HG03469 (cell line): Measurements from ENCODE around the gene KIF18B.

Source experiments
- ATAC-seq: cut with Tn5 transposase; IDR thresholded peaks from one replicate; pipeline ENCODE4 v1.9.1; 2021; ENCODE audit warnings: mild to moderate bottlenecking, moderate library complexity, moderate number of reproducible peaks; ENCODE audit not compliant: unreplicated experiment

KIF18B gene

DNA sequence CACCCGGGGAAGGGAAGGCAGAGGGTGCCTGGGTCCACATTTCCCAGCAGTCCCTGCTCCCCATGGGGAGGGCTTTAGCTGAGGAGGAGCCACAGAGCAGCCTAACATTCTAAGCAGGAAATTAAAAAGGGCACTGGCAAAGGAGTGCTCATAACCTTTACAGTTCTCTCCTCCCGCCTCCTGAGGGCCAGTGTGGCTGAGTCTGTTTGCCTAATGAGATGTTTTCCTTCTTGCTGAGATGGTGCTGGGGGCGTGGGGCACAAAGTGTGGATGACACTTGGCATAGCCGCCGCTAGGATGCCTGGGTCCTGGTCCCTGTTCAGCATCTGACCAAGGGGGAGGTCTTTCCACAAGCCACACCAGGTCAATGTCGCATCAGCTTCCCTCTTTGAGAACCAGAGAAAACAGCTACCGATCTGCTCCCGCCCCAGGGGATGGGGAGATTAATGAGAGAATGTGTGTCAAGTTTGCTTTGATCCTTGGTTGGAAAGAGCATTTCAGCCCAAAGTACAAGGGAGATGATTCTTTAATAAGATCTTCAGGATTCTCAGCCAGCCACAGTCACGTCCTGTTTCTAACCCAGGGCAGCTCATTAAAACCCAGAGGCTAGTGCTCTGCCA lies 5.8 kb downstream of the KIF18B start:
- no peak for ATAC-seq

DNA sequence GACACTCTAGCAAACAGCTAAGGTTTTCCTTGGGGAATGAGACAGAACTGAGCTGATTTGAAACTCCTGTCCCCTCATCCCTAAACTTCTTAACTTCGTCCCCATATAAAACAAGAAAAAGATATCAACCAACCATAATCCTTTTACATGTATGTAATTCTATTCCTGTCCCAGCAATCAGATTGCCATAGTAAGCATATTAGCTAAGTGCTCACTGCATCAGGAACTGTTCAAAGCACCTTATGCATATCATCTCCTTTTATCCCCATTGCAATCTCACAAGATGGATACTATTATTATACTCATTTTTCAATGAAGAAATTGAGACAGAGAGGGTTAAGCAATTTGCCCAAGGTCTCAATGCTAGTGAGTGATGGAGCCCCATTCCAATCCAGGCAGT lies 6.8 kb downstream of the KIF18B start:
- ATAC-seq = no peak

DNA sequence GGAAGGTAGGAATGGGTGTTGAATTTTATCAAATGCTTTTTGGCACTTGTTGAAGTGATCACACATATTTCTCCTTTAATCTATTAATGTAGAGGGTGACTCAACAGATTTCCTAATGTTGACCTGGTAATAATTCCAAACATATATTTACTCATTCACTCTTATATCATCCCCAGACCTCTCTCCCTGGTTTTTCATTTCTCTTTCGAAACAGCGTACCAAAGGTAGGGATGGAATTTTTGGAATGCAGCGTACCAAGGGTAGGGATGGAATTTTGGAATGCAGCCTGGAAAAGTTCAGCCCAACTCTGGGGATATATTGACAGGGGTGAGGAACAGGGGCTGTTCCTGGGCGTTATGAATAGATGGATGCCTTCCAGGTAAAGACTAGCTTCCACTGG lies 7.3 kb downstream of the KIF18B start:
- no peak for ATAC-seq

DNA sequence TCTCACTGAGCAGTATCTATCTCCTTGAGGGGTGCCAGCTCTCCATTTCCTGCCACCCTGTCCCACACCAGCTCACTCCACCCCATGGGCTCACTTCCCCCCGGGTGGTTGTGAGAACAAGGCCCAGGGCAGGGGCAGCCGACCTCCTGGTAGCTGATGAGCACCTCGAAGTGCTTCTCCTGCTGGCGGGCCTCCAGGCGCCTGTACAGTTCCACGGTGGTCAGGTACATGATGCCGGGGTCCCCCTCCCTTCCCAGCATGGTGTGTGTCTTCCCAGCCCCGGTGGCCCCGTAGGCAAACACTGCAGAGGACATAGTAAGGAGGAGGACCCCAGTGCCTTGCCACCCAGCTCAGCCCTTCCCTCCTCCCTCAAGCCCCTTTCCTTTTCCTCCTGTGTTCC lies 12.5 kb downstream of the KIF18B start:
- ATAC-seq = no peak

DNA sequence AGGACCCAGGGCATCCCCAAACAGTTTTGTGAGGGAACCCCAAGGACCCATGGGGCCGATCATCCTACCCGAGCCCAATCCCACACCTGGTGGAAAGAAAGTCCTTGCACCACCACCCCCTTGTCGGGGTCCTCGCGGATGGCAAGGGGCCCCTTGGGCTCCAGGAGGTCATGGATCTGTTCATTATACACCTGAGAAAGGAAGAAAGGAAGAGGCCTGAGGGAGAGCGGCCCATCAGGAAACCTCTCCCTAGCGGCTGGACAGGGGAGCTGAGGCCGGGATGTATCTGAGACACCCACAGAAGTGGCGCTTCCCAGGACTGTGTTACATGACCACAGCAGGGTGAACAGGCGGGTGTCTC lies 12.8 kb downstream of the KIF18B start:
- ATAC-seq = no peak

DNA sequence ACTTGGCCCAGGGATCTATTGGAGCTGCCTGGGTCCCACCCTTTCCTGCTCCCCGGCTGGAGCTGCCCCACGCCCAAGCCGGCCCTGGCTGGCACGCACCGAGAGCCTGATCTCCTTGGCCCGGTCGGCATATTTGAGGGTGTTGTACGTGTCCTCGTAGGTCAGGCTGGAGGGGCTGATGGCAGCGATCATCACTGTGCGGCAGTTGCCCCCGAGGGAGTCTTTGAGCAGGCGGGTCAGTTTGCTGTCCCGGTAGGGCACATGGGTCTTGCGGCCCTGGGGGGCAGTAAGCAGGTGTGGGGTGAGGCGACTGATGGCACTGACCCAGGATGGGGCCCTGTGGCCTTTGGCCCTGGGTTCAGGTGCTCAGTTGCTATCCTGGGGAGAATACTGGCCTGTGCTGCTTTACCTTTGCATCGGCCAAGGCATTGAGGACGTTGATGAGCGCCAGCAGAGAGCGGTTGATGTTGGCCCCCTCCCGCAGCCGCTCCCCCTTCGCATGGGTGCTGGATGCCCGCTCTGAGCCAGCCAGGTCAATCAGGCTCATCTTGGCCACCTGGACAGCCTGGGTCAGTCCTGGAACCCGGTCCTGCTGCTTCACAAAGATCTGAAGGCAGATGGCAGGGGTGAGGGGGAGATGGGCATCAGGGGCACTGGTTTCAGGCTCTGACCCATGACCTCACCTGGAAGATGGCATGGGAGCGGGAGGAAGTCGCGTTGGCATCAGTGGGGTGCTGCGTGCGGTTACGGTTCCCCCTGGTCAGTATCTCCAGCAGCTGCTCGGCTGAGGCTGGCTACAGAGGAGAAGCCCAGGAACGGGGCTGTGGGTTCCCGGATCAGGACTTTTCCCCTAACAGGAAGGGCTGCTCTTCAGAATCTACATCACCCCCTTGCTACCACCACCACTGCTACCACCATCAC lies 13.5 kb downstream of the KIF18B start:
- ATAC-seq = no peak

DNA sequence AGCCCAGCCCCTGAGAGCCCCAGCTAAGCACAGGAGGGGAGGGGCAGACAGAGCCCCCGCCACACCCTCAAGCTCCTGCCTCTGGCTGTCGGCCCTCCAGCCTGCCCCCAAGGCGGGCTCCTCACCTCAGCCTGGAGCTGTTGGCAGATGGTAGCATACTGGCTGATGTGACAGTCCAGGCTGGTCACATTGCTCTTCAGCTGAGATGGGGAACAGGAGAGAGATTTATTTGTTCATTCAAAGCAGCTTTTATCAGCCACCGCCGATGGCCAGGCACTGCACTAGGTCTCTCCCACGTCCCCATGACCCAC lies 14.8 kb downstream of the KIF18B start:
- no peak for ATAC-seq

DNA sequence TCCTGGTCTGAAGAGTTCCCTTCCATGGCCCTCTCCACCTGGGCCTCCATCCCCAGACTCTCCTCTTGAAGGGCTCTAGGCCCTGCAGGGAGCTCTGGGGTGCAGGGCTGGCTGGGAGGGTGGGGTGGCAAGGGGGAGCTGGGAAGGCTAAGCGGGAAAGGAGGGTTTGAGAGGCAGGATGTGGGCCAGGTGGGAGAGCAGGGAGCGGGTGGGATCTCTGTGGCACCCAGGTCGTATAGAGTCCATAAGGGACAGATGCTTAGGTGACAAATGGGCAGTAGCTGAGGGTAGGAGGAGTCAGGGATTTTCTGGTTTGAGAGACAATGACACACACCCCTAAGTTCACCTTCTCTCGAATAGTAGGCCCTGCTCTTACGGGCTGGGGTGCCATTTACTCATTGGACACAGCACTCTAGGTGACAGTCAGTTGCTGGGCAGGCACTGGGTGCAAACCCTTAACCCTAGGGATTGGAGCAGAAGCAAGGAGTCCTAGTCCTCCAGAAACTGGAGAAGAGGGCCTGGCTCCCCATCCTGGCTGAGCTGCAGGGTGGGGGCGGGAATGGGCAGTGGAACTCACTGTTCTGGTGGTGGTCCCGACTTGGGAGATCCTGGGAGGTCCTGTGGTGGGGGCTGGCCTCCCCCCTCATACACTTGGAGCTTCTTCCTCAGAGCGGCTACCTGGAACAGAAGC lies 15.3 kb downstream of the KIF18B start:
- no peak for ATAC-seq

DNA sequence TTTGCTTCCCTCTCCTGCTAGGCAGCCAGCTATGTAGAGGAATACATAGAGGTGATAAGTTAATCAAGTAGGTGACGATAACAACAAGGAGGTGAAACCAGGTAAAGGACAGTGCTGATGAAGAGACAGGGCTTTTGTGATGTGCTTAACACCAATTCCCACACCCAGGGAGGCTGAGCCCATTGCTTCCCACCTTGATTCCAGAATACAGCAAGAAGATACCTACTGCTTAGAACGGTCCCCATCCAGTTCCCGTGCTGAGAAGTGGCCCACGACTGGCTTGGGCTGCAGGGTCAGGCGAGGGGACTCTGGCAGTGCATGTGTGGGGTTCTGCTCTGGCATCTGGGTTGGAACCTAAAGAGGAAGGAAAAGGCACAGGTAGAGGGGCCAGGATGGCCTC lies 16.2 kb downstream of the KIF18B start:
- no peak for ATAC-seq

DNA sequence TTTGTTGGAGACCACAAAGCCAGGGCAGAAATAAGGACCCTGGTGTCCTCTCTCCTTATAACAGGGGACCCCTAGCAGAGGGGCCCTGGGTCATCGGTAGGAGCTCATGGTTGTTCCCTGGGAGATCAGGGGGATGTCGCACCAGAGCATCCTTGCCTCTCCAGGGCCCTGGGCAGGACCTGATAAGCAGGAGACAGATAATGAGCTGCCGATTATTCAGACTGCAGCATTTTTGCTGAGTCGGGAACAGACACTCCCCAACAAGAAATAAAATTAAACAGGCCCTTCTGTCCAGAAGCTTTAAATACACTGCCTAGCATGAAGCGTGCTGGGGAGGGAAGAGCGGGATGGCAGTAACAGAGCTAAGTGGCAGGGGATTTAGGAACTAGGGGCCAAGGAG lies 16.9 kb downstream of the KIF18B start:
- no peak for ATAC-seq

DNA sequence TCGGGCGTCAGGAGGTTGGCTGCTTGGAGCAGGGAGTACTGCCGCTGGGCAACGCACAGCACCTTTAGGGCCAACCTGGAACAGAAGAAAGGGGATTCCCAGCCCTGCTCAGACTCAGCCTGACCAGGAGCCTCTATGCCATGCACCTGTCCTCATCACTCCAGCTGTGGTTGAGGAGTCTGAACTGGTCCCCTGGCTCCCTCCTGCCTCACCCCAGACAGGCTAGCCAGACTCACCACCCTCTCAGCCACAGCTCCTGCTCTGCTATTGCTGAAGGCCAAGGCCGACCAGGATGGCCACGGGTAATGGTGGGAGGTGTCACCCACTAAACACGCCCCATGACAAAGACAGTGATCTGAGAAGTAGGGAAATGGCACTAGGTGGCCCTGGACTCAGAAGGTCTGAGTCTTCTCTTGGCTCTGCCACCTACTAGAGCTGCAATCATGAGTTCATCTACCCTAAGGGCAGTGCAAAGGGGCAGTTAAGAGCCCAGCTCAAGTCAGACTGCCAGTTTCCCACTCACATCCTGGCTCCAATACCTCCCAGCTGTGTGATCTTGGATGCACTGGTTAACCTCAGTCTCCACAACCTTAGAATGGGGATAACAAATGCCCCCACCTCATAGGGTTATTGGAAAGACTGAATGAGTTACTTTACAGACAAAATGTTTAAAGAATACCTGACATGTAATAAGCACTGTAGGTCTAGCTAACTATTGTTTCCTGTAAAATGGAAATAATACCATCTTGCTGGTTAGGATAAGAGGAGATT lies 18.4 kb downstream of the KIF18B start:
- no peak for ATAC-seq

DNA sequence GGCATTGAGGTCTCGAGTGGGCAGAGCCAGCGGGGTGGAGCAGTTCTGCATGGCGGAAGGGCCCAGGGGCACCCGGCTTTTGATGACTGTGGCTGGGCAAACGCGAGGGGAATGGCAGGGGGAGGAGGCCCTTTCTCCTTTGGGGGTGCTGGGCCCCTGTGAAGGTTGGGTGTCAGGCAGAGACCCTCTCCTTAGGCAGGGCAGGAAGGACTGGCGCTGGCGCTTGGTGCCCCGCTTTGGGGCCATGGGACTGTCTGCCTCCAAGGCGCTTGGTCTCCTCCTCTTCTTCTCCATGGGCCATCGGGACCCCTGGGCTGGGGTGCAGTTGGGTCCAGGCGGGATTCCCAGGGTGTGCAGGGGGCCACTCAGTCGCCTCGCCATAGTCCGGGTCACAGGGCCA lies 19.4 kb downstream of the KIF18B start:
- no peak for ATAC-seq

DNA sequence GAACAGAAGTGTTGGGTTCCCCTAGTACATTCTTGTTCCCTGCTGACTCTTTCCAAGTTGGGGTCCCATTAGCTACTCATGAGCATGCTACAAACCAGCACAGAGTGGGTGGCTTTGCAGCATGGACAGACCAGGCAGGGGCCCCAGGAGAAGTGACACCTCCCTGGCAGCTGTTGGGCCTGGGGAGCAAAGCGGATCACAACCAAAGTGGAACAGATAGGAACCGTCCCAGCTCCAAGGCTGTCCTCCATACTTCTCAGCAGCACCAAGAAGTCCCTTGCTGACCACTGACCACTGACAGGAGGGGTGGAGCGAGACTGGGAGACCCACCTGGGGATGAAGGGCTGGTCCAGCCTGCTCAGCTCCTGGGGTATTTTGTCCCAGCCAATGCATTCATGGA lies 19.9 kb downstream of the KIF18B start:
- ATAC-seq = no peak

DNA sequence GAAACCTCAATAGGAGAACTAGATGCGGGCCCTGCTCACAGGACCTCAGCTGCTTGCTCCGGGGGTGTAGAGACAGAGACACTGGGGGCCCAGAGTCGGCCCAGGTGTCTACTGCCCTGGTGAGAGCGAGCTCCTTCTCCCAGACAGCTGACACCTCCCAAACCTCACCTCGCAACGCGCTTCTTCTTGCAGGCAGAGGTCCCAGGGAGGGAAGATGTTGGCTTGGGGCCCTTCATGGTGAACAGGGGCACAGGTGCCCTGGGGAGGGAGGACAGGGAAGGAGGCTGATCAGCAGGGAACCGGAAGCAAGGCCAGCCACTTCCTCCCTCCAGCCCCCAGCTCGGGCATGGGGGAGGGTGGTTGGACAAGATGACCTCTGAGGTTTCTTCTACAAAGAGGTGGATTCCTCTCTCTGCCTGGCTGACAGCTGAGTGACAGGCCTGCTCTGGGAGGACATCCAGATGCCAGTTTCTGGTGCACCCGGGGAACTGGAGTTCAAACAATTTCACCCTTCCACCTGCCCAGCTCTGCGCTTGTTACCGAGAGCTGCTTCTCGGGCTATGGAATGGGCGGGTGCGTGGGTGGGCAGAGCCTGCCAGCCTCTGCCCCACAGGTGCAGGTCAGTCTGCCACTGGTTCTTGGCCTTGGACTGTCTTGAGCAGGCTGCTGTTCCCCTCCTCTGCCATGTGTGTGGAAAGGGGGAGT lies 20.6 kb downstream of the KIF18B start:
- ATAC-seq = no peak

DNA sequence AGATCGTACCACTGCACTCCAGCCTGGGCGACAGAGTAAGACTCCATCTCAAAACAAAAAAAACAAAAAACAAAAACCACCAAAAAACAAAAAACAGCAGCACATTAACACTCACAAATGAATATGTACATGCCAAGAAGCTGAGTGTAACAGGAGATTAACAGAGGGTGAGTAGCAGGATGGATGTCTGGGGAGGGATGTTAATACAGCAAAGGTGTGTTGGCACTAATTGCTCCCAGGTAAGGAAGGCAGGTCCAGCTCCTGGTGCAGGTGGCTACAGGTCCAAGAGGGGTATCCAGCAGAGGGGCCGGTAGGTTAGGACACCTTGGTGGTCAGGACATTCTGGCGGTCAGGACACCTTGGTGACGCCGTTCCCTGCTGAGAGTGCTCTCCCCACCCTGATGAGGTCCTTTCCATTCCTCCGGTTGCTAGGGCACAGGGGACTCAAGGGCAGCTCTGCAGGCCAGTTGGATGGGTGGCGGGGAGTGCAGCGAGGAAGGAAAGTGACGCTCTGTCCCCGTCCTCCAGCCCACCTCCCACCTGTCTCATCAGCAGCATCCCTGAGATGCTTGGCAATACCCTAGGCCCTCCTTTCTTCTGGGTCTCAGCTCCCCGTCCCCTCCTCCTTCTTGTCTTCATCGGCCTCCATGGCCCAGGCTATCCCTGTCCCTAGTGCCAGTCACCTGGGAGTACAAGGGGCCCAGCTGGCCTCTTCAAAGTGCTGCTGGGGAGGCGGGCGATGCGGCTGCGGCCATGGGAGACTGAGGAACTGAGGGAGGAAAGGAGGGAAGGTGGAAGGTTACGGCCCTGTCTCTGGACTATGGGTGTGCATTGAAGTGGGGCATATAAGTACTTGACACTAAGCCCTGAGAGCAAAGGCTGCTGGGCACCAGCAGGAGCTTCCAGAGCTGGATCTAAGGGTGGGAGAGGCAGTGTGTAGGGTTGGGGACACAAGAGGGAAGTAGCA lies 21.6 kb downstream of the KIF18B start:
- no peak for ATAC-seq

DNA sequence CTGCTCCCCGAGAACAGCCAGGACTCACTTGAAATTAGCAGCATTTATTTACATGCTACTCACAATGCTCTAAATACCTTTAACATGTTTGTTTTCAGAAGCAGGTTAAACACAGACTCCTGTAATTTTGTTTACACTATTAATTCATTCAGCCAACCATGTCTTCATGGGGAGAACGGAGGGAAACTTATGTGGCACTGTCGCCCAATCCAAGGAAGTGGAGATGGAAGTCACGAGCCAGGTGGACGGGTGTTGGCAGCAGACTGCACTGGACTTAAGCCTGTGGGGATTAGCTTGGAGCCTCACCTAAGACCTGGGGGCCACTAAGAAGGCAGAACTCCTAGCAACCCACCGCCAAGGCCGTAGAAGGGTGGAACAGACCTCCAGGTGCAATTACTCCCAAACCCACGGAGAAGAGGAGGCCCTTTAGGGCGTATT lies 23.4 kb downstream of the KIF18B start:
- ATAC-seq = no peak

DNA sequence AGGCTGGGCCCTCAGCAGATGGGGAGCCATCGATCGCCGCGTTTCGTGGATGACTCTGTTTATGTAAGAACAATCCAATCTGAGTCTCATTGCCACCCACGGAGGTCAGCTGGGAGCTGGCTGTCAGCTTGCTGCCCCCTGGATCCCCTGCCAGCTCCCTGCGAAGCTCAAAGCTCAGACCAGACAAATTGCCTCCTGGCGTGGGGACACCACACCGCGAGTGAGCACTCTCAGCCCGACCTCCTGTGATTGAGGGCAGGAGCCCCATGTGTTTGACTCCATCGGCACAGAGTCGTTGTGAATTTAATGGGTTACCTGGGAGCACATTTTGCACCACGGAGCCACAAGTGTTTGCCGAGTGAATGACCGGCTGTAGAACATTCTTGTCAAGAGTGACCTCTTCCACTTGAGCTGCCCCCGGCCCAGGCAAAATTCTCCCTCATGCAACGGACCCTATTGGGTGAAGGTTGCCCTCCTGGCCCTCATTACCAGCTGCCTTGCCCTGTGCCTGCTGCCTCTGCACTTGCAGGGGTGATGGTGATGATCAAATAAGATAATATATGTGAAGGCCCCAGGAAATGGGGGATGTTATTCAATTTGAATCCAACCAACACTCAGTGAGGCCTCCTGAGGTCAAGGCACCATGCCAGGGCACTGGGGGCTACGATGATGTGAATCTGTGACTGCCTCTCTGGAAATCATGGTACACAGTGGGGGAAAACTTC lies 24.7 kb downstream of the KIF18B start:
- ATAC-seq = no peak

DNA sequence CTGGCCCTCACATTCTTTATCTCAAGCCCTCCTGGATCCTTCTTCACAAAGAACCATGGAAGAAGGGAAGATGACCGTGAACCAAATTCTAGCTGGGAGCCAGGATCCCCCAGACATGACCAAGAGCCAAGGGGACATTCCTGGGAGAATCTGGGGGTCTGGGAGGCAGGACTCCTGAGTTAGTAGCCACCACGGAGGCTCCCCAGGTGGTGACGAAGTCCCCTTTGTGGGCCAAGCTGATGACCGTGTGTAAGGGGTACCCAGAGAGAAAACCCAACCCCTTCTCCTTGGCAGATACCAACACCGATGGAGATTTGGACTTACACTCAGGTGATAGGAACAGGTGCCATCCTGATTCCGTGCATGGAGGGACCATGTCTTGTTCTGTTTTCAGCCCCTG lies 25.4 kb downstream of the KIF18B start:
- no peak for ATAC-seq
